Activated CD4-positive, alpha-beta T cell treated with anti-CD3 and anti-CD28 coated beads for 24 hours (primary cell): Measurements from ENCODE around the gene MECP2.
A peak's percentile ranks its signal among the peaks of the same experiment; 100 is the strongest.
"Not testable (repeated sequence)": the region's sequence is repeated elsewhere in the genome, so short reads cannot be mapped to it uniquely, and the experiment has no call there.

Experiments used
- DNase-seq, 2 donors: peaks; one replicate each; pipeline ENCODE4 v3.0.0-alpha.2; 2020; ENCODE audit warnings: low read depth in 2 of 2

MECP2 gene

DNA sequence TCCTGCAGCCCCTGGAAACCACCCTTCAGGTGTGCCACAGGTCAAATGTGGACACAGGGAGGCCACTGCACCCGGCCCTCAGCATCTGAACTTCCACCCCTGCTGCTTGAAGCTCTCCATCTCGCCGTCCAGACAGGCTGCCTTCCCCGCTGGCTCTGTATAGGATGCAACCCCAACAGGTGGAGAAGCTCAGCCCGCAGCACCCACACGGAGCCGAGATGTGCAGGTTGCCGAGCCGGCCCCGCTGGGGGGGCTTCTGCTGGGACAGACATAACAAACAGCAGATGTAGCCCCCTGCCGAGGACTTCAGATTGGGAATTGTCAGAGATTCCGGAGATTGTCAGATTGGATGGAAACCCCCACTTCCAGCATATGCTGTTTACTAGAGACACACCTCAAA is 104.4 kb downstream of the MECP2 start:
- DNase-seq: no peak

DNA sequence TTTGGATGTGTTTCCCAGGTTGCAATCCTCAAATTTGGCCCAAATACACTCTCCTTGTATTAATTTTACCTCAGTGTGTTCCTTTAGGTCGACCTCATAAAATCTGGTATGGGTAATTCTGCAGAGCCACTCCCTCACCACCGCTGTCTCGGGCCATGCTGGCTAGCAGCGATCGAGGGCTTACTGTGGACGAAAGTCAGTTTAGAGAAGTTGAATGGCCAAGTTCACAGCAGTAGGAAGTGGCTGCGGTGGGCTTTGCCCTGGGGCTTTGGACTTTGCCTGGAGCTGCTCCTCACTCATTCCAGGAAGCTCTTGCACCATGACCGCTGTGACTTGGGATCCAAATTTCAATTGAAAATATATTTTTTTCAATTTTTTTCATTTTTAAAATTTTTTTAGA is 105.3 kb downstream of the MECP2 start:
- no peak for DNase-seq

DNA sequence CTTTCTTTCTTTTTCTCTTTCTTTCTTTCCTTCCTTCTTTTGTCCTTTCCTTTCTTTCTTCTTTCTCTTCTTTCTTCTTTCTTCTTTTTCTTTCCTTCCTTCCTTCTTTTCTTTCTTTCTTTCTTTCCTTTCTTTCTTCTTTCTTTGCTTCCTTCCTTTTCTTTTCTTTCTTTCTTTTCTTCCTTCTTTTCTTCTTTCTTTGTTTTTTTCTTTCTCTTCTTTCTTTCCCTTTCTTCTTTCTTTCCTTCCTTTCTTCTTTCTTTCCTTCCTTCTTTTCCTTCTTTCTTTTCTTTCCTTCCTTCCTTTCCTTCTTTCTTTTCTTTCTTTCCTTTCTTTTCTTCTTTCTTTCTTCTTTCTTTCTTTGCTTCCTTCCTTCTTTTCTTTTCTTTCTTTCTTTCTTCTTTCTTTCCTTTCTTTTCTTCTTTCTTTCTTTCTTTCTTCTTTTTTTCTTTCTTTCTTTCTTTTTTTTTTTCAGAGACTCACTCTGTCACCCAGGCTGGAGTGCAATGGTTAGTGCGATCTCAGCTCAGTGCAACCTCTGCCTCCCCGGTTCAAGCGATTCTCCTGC is 106.4 kb downstream of the MECP2 start:
- no peak for DNase-seq

DNA sequence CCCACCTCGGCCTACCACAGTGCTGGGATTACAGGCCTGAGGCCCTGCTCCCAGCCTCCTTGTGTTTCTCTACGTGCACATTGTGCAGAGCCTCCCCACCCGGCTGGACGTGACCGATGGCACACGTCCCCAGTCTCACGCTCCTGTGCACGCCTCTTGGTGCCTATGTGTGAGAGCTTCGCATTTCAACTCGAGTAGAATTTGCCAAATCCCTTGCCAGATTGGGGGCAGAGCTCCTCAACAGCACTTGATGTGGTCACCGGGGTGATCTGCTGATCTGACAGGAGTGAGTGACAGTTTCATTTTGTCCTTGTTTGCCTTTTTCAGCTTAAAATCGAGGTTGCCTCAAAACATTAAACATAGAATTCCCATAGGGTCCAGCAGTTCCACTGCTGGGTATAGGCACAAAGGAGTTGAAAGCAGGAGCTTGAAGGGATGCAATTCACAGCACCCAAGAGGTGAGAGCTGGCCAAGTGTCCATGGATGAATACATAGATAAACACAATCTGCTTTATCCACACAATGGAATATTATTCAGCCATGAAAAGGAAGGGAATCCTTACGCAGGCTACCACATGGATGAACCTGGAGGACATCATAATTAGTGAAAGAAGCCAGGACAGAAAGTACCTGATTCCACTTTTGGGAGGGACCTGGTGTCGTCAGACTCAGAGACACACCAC is 107.4 kb downstream of the MECP2 start:
- no peak for DNase-seq

DNA sequence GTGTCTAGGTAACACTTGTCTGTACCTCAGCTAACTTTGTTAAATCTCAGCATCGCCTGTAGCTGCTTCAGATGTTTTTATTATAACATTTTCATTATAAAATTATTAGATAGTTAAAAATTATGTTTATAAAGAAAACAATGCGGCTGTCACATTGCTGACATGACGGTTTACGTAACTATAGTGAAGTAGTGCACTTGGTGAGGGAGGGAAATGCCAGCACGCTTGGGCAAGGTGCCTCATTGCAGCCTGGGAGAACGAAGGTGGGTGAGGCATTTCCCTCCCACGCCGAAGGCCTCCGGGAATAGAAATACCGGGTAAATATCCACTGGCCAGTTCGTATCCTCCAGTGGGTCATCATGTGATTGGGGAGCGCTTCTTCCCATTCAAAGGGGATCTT is 109.0 kb downstream of the MECP2 start:
- DNase-seq: no peak

DNA sequence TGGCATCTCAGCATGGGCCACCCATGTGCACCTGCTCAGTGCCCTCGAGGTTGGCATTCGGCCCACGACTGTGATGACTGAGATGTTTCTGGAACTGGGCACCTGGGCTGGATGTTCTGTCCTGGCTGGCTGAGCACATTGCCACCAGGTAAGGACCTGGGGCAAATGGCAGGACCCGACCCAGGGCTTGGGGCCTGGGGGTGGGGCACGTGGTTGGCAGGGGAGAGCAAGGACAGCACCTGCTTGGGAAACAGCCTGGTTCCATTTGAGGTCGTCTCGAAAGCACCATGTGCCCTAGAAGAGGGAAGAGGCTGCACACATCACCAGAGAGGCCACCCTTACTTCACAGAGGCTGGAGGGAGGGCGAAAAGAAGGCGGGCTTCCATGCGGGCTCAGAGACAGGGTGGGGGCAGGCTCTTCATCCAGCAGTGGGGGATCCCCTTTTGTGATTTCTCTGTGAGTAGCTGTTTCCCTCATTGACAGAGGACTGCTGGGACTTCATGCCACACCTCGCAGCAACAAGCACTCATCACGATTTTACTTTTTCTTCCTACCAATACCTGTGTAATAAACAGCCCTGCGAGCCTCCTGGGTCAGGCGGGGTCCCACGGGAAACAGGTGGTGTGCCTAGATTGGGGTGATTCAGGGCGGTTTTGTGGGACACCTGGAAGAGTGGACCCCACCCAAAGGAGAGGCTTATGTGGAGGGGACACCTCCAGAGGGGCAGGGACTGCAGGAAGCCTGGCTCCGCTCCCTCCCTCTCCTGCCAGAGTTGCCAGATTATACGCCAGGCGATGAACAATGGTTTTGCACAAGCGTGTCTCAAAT is 113.0 kb downstream of the MECP2 start:
- DNase-seq: peak in 1 of 2 donors; percentile 30

DNA sequence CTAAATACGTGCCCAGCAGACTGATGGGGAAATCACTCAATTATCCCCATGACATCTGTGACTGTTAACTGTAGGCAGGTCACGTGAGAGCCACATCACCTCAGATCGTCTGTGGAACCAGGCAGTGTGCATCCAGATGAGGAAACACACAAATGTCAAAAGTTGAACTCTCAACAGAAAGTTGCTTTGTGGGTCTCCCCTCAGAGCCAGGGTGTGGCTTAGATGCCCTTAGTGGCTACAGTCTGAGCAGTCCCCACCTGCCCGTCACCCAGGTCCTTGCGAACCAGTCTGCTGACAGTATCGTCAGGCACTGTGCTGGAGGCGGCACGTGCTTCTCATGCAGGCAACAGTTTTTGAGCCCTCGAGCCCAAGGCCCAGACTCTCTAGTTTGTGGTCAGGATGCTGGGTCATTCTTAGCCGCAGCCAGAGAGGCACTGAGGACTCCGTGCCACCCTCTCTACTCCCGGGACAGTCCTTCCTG is 114.2 kb downstream of the MECP2 start:
- DNase-seq: no peak

DNA sequence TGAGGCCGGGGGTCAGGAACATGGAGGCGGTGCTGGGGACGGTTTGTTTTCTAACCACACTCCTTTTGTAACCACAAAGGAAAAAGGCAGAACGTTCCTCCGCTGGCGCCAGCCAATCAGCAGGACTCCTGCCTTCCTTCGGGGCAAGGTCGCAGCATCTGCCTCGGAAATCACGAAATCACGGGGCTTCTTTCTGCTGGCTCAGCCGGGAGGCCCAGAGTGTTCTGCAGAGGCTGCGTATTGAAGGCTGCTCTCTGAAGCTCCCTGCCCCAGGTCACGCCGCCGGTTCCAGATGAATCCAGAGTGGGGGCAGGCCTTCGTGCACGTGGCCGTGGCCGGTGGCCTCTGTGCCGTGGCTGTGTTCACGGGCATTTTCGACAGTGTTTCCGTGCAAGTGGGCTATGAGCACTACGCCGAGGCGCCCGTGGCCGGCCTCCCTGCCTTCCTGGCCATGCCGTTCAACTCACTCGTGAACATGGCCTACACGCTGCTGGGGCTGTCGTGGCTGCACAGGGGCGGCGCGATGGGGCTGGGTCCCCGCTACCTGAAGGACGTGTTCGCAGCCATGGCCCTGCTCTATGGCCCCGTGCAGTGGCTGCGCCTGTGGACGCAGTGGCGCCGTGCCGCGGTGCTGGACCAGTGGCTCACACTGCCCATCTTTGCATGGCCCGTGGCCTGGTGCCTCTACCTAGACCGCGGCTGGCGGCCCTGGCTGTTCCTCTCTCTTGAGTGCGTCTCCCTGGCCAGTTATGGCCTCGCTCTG is 115.6 kb downstream of the MECP2 start:
- DNase-seq: peak in 1 of 2 donors; percentile 53

DNA sequence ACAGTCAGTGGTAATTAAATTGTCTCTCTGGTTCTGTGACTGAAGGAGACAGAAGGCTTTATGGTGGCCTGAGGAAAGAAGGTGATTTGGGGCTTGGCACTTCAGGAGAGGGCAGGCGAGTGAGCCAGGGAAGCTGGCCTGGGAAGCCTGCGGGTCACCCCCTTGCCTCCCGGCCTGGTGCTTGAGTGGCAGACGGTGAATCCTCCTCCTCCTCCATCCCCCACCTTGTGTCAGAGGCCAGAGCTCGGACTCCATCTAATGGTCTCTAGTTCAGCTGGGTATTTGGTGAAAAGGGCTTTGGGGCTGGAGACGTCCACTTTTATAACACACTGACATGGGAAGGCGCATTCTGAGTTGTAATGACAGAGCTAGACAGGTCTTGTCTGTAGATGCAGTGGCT is 116.3 kb downstream of the MECP2 start:
- no peak for DNase-seq

DNA sequence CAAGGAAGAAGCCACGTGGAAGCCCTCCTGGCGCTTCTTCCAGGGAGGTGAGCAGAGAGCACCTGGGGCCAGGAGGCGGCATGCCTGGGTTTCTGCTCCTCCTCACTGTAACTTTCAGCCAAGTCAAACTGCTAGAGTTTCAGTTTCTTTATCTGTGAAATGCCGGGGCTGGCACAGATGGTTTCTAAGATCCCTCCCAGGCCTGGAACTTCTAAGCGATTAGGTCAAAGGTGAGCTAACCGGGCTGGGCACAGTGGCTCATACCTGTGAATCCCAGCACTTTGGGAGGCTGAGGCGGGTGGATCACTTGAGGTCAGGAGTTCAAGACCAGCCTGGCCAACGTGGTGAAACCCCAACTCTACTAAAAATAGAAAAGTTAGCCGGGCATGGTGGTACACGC is 117.1 kb downstream of the MECP2 start:
- DNase-seq: not testable (repeated sequence)

DNA sequence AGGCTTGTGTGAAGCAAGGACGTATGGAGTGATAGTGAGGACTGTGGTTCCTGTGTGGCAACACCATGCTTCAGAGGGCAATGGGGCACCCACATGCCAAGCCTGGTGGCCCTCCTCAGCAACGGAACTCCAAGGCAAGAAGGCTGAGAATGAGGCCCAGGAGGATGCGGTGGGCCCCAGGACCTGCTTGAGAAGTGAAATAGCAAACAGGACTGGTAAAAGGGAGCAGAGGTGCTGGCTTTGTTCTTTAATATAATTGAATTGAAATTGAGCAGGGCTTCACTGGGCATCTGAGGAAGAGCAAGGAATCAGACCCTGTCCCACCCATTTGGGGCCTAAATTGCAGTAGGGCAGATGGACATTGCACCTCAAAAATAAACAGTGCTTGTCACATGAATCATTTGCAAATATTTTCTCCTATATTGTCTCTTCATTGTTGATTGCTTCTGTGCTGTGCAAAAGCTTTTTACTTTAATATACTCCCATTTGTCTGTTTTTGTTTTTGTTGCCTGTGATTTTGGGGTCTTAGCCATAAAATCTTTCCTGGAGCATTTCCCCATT is 122.7 kb downstream of the MECP2 start:
- no peak for DNase-seq

DNA sequence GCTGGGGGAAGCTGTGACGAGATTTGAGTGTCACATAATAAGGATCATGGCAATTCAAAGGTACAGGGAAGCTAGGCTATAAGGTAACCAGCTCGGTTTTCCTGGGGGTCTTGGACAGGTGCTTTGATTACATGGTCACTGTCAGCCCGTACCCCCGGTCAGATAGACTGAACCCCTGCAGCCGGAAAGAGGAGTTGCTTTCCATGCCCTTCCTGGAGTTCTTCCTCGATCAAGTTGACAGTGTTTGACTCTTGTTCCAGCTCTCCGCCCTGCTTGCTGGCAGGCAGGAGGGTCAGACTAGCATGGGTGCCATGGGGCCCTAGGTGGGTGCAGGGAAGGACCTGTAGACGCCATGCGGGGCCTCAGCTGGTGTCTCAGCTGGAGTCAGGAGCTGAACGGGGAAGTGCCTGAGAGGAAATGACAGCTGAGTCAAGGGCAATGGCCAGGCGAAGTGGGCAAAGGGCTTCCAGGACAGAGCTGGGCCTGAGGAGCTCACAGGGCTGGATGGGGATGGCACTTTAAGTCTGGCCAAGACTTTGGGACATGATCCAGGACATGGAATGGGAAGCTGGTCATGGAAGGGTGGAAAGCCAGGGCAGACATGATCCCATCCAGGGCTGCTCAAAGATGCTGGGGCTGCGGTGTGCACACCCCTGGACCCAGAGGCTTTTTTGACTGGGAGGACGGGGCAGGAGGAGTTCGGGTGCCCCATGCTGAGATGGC is 123.4 kb downstream of the MECP2 start:
- DNase-seq: no peak

DNA sequence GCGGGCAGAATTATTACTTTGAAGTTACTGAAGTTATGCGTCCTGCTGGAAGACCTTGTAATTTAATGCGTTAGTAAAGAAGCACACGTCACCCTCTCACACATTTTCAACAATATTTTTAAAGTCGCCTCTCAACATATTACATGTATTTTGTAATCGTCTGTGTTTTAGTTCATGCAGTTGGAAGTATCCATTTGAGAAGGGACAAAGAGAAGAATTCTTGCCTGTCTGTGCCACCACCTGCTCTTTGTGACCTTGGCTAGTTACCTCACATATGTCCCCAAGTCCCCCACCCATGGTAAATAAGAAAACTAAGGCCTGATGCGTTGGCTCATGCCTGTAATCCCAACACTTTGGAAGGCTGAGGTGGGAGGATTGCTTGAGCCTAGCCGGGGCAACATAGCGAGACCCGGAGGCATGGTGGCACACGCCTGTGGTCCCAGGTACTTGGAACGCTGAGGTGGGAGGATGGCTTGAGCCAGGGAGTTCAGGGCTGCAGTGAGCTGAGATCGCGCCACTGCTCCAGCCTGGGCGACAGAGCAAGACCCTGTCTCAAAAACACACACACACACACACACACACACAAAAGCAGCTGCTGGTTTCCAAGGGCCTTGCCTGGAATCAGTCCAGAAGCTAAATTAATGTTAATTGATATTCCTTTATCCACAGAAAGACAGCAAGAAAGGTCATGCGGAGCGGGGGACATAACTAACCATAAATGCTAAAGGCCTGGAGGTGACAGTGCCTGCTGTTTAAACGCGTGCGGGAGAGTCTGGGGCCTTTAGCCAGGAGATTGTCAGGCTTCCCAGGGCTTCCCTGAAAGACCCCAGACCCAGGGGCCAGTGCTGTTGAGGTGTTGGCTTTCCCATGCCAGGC is 124.2 kb downstream of the MECP2 start:
- DNase-seq: no peak

DNA sequence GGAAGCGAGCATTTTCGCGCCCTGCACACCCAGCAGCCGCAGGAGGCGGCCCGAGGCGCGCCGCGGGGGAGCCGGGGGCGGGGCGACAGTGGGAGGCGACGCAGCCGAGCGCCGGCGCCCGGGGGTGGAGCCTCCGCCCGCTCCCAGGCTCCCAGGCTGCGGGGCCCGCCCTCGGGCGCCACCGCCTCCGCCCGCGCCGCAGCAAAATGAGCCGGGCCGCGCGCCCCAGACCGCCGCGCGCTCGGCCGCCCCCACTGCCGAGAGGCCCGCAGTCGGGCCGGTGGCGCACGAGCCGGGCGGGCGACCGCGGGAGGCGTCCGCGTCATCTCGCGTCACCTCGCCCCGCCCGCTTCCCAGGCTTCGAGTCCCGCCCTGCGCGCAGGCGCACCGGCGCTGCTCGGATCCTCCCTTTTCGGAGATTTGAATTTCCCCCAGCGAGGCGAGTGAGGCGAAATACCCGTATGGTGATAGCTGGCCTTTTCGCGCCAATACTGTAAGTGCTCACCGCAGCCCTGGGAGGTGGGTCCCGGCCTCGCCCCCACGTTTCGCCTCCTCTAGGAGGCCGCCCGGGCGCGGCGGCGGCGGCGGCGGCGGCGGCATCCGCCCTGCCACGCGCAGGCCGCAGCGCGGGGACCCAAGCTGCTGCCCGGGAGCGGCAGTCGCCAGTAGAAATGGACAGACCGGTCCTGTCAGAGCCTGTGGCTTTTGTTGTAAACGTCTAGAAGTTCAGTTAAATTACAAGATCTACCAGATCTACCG is 125.0 kb downstream of the MECP2 start, which contains the start of gene TMEM187:
Gene TMEM187, plus strand, starts transcription at position 387 of the 759 bp plus-strand sequence. CDS start 9,309 bp downstream, outside the sequence.
- DNase-seq: peak; percentile 77 to 83
